Fibroblast of skin of scalp (primary cell): ENCODE data around the gene SIX5.
"Not testable (repeated sequence)": the region's sequence is repeated elsewhere in the genome, so short reads cannot be mapped to it uniquely, and the experiment has no call there.

ENCODE experiments used
- DNase-seq: peaks from one replicate; pipeline ENCODE4 v3.0.0-alpha.2; 2013

Gene SIX5

GRCh38 chr19:45753548-45753947, 15.5 kb downstream of the SIX5 start:
- DNase-seq = no peak

- no peak for DNase-seq
These were observed 16.4 kb downstream of the SIX5 start for GRCh38 chr19:45752639-45753038.

- not testable (repeated sequence) for DNase-seq
These were observed 17.6 kb downstream of the SIX5 start for GRCh38 chr19:45751483-45751882.

GRCh38 chr19:45747513-45747912, 21.5 kb downstream of the SIX5 start:
- DNase-seq = no peak

GRCh38 chr19:45746866-45747265, 22.2 kb downstream of the SIX5 start:
- peak; percentile 20 for DNase-seq

GRCh38 chr19:45745606-45746005, 23.4 kb downstream of the SIX5 start:
- no peak for DNase-seq

- DNase-seq = no peak
These were observed 26.1 kb downstream of the SIX5 start for GRCh38 chr19:45742969-45743368.

GRCh38 chr19:45739498-45740439, 29.3 kb downstream of the SIX5 start:
- no peak for DNase-seq

- DNase-seq = no peak
These were observed 35.8 kb downstream of the SIX5 start, which contains the start of gene MEIOSIN for GRCh38 chr19:45733160-45733810. Gene MEIOSIN (plus strand): TSS chr19:45733439. CDS start chr19:45735377, 1,938 bp downstream.

- peak; percentile 99 for DNase-seq
These were observed 38.4 kb downstream of the SIX5 start, which contains the start of gene FBXO46 for GRCh38 chr19:45730368-45731288. Gene FBXO46 (minus strand): TSS chr19:45730896. CDS start chr19:45713495, 17,401 bp downstream.

- DNase-seq = no peak
These were observed 39.2 kb downstream of the SIX5 start for GRCh38 chr19:45729800-45730290.

GRCh38 chr19:45728683-45729082, 40.4 kb downstream of the SIX5 start:
- not testable (repeated sequence) for DNase-seq

- not testable (repeated sequence) for DNase-seq
These were observed 49.0 kb downstream of the SIX5 start for GRCh38 chr19:45720065-45720464.

- no peak for DNase-seq
These were observed 50.9 kb downstream of the SIX5 start for GRCh38 chr19:45717983-45718650.

GRCh38 chr19:45717131-45717982, 51.7 kb downstream of the SIX5 start:
- DNase-seq = peak; percentile 99

GRCh38 chr19:45716359-45717130, 52.5 kb downstream of the SIX5 start:
- DNase-seq = no peak

GRCh38 chr19:45715139-45715538, 53.9 kb downstream of the SIX5 start:
- DNase-seq = no peak
